ENCODE measurements around the gene RPRD1A. TPM values are rescaled to one million over a fixed set of nuclear protein-coding genes. Genes with fewer than 3 reads are reported as not detected.

Gene RPRD1A
- total RNA-seq, 3 donors from 2014 or later: 51.5 to 76.8 (median 59.3) TPM

GRCh38 chr18:36109737-36110136, 42.4 kb upstream of the RPRD1A start:
- no peaks in the 10 kb centered on the region for H3K4me1 ChIP-seq
- no peak overlapping the region for H3K27ac ChIP-seq
- DNase-seq (ENCODE audit: low spot score in 2 of 2): no peak
- H3K36me3 ChIP-seq: peaks cover 9% of the 10 kb centered on the region
- no peak for TF ChIP-seq POLR2AphosphoS5 (IDR thresholded peaks at IDR 0.05)
- no peak for TF ChIP-seq POLR2A (IDR thresholded peaks at IDR 0.05)
- TF ChIP-seq CTCF (IDR thresholded peaks at IDR 0.05): no peak
- intact Hi-C loops (cut with DNase I; ENCODE audit: low total_unique reads): no loop called here
- no peak overlapping the region for H3K4me3 ChIP-seq
- no peaks in the 10 kb centered on the region for H3K9me3 ChIP-seq
- H3K27me3 ChIP-seq: no peaks in the 10 kb centered on the region

GRCh38 chr18:36108601-36109000, 41.2 kb upstream of the RPRD1A start:
- Histone ChIP-seq H3K4me3 (no peak overlapping the region), H3K27ac (no peak overlapping the region), H3K27me3 (no peaks in the 10 kb centered on the region), H3K9me3 (no peaks in the 10 kb centered on the region), H3K4me1 (no peaks in the 10 kb centered on the region), H3K36me3 (peaks cover 3% of the 10 kb centered on the region)
- intact Hi-C loops (cut with DNase I; ENCODE audit: low total_unique reads): no loop called here
- DNase-seq (ENCODE audit: low spot score in 2 of 2): no peak
- TF ChIP-seq CTCF (IDR thresholded peaks at IDR 0.05) (no peak), POLR2AphosphoS5 (IDR thresholded peaks at IDR 0.05) (no peak), POLR2A (IDR thresholded peaks at IDR 0.05) (no peak)

- Histone ChIP-seq H3K4me3 (no peak overlapping the region), H3K36me3 (no peaks in the 10 kb centered on the region), H3K27me3 (no peaks in the 10 kb centered on the region), H3K27ac (no peak overlapping the region), H3K9me3 (no peaks in the 10 kb centered on the region), H3K4me1 (no peaks in the 10 kb centered on the region)
- TF ChIP-seq POLR2A (IDR thresholded peaks at IDR 0.05) (no peak), POLR2AphosphoS5 (IDR thresholded peaks at IDR 0.05) (no peak), CTCF (IDR thresholded peaks at IDR 0.05) (no peak)
- no peak for DNase-seq (ENCODE audit: low spot score in 2 of 2)
- intact Hi-C loops (cut with DNase I; ENCODE audit: low total_unique reads): no loop called here
These were observed 40.8 kb upstream of the RPRD1A start for GRCh38 chr18:36108196-36108595.

- intact Hi-C loops (cut with DNase I; ENCODE audit: low total_unique reads): no loop called here
- Histone ChIP-seq H3K27me3 (no peaks in the 10 kb centered on the region), H3K36me3 (no peaks in the 10 kb centered on the region), H3K9me3 (peaks cover 0 to under 1% of the 10 kb centered on the region in 2 donors), H3K4me3 (no peak overlapping the region), H3K27ac (no peak overlapping the region), H3K4me1 (no peaks in the 10 kb centered on the region)
- TF ChIP-seq CTCF (IDR thresholded peaks at IDR 0.05) (no peak), POLR2A (IDR thresholded peaks at IDR 0.05) (no peak), POLR2AphosphoS5 (IDR thresholded peaks at IDR 0.05) (no peak)
- DNase-seq (ENCODE audit: low spot score in 2 of 2): no peak
These were observed 40.1 kb upstream of the RPRD1A start for GRCh38 chr18:36107477-36107876.

GRCh38 chr18:36104749-36105148, 37.4 kb upstream of the RPRD1A start:
- Histone ChIP-seq H3K36me3 (no peaks in the 10 kb centered on the region), H3K4me1 (no peaks in the 10 kb centered on the region), H3K27me3 (no peaks in the 10 kb centered on the region), H3K27ac (no peak overlapping the region), H3K9me3 (peaks cover 5 to 12% of the 10 kb centered on the region in 2 donors), H3K4me3 (no peak overlapping the region)
- TF ChIP-seq POLR2AphosphoS5 (IDR thresholded peaks at IDR 0.05): no peak
- intact Hi-C loops (cut with DNase I; ENCODE audit: low total_unique reads): no loop called here
- DNase-seq (ENCODE audit: low spot score in 2 of 2): no peak

- Histone ChIP-seq H3K4me3 (no peak overlapping the region), H3K9me3 (peaks cover 5 to 12% of the 10 kb centered on the region in 2 donors), H3K36me3 (no peaks in the 10 kb centered on the region), H3K27me3 (no peaks in the 10 kb centered on the region), H3K27ac (no peak overlapping the region), H3K4me1 (no peaks in the 10 kb centered on the region)
- TF ChIP-seq POLR2AphosphoS5 (IDR thresholded peaks at IDR 0.05) (no peak), CTCF (IDR thresholded peaks at IDR 0.05) (no peak), POLR2A (IDR thresholded peaks at IDR 0.05) (no peak)
- no peak for DNase-seq (ENCODE audit: low spot score in 2 of 2)
- intact Hi-C loops (cut with DNase I; ENCODE audit: low total_unique reads): no loop called here
These were observed 34.6 kb upstream of the RPRD1A start for GRCh38 chr18:36101943-36102342.

All from breast epithelium (tissue), 4 donors.